SJSA1 (cell line): ENCODE data around the gene CENPB. TPM values are rescaled to one million over a fixed set of nuclear protein-coding genes. Genes with fewer than 3 reads are reported as not detected.

ENCODE experiments used
- DNase-seq, 2 experiments: peaks; one replicate each; pipeline ENCODE4 v3.0.0-alpha.2; 2015 to 2020; ENCODE audit warnings: low spot score in 2 of 2, low read depth in 1 of 2
- H3K27ac ChIP-seq: fragments of 250-450 bp; sonication (Bioruptor Pico); 2 replicates; pipeline ENCODE4 v1.5.1; 2020; ENCODE audit warnings: mild to moderate bottlenecking, moderate library complexity
- H3K27me3 ChIP-seq: fragments of 250-450 bp; sonication (Bioruptor Pico); replicated peaks from 2 replicates; pipeline ENCODE4 v1.5.1; 2020; ENCODE audit warnings: mild to moderate bottlenecking, moderate library complexity
- H3K36me3 ChIP-seq: fragments of 250-450 bp; sonication (Bioruptor Pico); 2 replicates; pipeline ENCODE4 v1.5.1; 2020; ENCODE audit warnings: mild to moderate bottlenecking
- H3K4me1 ChIP-seq: fragments of 250-450 bp; sonication (Bioruptor Pico); replicated peaks from 2 replicates; pipeline ENCODE4 v1.6.1; 2021; ENCODE audit warnings: mild to moderate bottlenecking
- H3K4me3 ChIP-seq: fragments of 250-450 bp; sonication (Bioruptor Pico); 2 replicates; pipeline ENCODE4 v1.5.1; 2020; ENCODE audit warnings: mild to moderate bottlenecking
- H3K9me3 ChIP-seq: fragments of 250-450 bp; sonication (Bioruptor Pico); replicated peaks from 2 replicates; pipeline ENCODE4 v1.5.1; 2020; ENCODE audit warnings: mild to moderate bottlenecking
- total RNA-seq: library from RNA; depleted of rRNA; stranded (reverse); fragments of >200 nt; shearing (Covaris generic); gene quantifications from 2 replicates; pipeline ENCODE4 v1.2.3, GENCODE V29; 2014

CENPB gene
- total RNA-seq, 1 experiment from 2014 or later = 144 TPM

DNA sequence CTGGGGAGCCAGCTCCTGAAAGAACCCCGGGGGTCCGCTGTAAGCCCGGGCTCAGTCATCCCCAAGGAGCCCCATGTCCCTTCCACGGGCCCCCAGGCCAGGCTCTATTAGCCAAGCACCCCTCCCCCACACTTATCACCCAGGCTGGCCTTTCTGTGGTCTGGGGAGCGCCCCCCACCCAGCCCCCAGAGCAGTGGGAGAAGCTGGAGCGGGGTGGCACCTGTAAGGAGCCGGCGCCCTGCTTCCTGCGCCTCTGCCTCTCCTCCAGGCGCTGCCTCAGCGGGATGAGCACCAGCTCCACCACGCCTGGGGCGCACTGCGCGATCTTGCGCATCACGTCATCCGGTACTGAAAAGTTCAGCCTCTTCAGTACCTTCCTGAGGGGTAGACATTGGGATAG, 7.6 kb downstream of the CENPB start:
- peaks cover 14% of the 10 kb centered on the region for H3K4me1 ChIP-seq
- peaks cover 20% of the 10 kb centered on the region for H3K36me3 ChIP-seq
- H3K9me3 ChIP-seq = no peaks in the 10 kb centered on the region; the same call in 1 of the 2 replicates
- no peak for DNase-seq
- no peak overlapping the region for H3K4me3 ChIP-seq
- peaks cover 15% of the 10 kb centered on the region for H3K27me3 ChIP-seq
- no peak overlapping the region for H3K27ac ChIP-seq

GRCh38 chr20:3777716-3778629, 8.6 kb downstream of the CENPB start:
- Histone ChIP-seq H3K27ac (no peak overlapping the region), H3K4me1 (peaks cover 14% of the 10 kb centered on the region), H3K36me3 (peaks cover 11% of the 10 kb centered on the region), H3K4me3 (0 out of 2 replicates have a peak overlapping the region, but pooled peaks have one; percentile 12), H3K27me3 (peaks cover 15% of the 10 kb centered on the region), H3K9me3 (no peaks in the 10 kb centered on the region; the same call in 1 of the 2 replicates)
- DNase-seq = no peak

GRCh38 chr20:3777381-3777715, 9.2 kb downstream of the CENPB start:
- no peak overlapping the region for H3K27ac ChIP-seq

GRCh38 chr20:3775457-3776108, 11.0 kb downstream of the CENPB start:
- H3K4me3 ChIP-seq = no peak overlapping the region
- no peak overlapping the region for H3K27ac ChIP-seq
- H3K36me3 ChIP-seq = no peaks in the 10 kb centered on the region
- peaks cover 9% of the 10 kb centered on the region for H3K4me1 ChIP-seq
- H3K9me3 ChIP-seq = no peaks in the 10 kb centered on the region; the same call in 1 of the 2 replicates
- no peak for DNase-seq
- H3K27me3 ChIP-seq = peaks cover 15% of the 10 kb centered on the region

More at GRCh38 chr20:3777381-3777715, 9.2 kb downstream of the CENPB start:
- no peak for DNase-seq
- Histone ChIP-seq H3K9me3 (no peaks in the 10 kb centered on the region; the same call in 1 of the 2 replicates), H3K4me3 (0 out of 2 replicates have a peak overlapping the region, but pooled peaks have one; percentile 12), H3K27me3 (peaks cover 15% of the 10 kb centered on the region), H3K36me3 (peaks cover 6% of the 10 kb centered on the region), H3K4me1 (peaks cover 14% of the 10 kb centered on the region)

GRCh38 chr20:3771552-3772058, 14.9 kb downstream of the CENPB start:
- Histone ChIP-seq H3K9me3 (no peaks in the 10 kb centered on the region; the same call in 1 of the 2 replicates), H3K27ac (no peak overlapping the region), H3K4me1 (peaks cover 30% of the 10 kb centered on the region), H3K4me3 (no peak overlapping the region), H3K27me3 (no peaks in the 10 kb centered on the region), H3K36me3 (no peaks in the 10 kb centered on the region)
- DNase-seq = no peak

- DNase-seq = peak; percentile 78 to 88
- no peaks in the 10 kb centered on the region for H3K9me3 ChIP-seq
- peaks cover 31% of the 10 kb centered on the region for H3K4me1 ChIP-seq
- no peaks in the 10 kb centered on the region for H3K36me3 ChIP-seq
- peak overlapping the region; percentile 49 for H3K4me3 ChIP-seq
- H3K27ac ChIP-seq = peak overlapping the region; percentile 69
- H3K27me3 ChIP-seq = no peaks in the 10 kb centered on the region
Measured at GRCh38 chr20:3768342-3769130, 18.0 kb downstream of the CENPB start.

GRCh38 chr20:3767427-3768341, 18.9 kb downstream of the CENPB start, which contains the start of gene ADISSP:
TSS of gene ADISSP (minus strand) at chr20:3767753. CDS start at chr20:3760100, 7,653 bp downstream.
- Histone ChIP-seq H3K27me3 (no peaks in the 10 kb centered on the region), H3K4me3 (peak within 1 kb of the TSS; percentile 49), H3K9me3 (no peaks in the 10 kb centered on the region), H3K36me3 (no peaks in the 10 kb centered on the region), H3K4me1 (peaks cover 31% of the 10 kb centered on the region), H3K27ac (peak within 1 kb of the TSS; percentile 69)
- peak; percentile 98 to 99 for DNase-seq

GRCh38 chr20:3767110-3767426, 19.5 kb downstream of the CENPB start:
- Histone ChIP-seq H3K4me1 (peaks cover 31% of the 10 kb centered on the region), H3K36me3 (no peaks in the 10 kb centered on the region), H3K27me3 (no peaks in the 10 kb centered on the region), H3K9me3 (no peaks in the 10 kb centered on the region), H3K27ac (no peak overlapping the region), H3K4me3 (peak overlapping the region; percentile 49)
- DNase-seq = no peak

- H3K4me1 ChIP-seq = peaks cover 31% of the 10 kb centered on the region
- H3K27ac ChIP-seq = no peak overlapping the region
- no peaks in the 10 kb centered on the region for H3K9me3 ChIP-seq
- no peak for DNase-seq
- H3K4me3 ChIP-seq = peak overlapping the region; percentile 49
- no peaks in the 10 kb centered on the region for H3K27me3 ChIP-seq
- no peaks in the 10 kb centered on the region for H3K36me3 ChIP-seq
Measured at GRCh38 chr20:3766422-3767109, 20.0 kb downstream of the CENPB start.

GRCh38 chr20:3765171-3765882, 21.2 kb downstream of the CENPB start:
- Histone ChIP-seq H3K9me3 (no peaks in the 10 kb centered on the region), H3K27ac (no peak overlapping the region), H3K4me3 (no peak overlapping the region), H3K36me3 (no peaks in the 10 kb centered on the region), H3K4me1 (peaks cover 31% of the 10 kb centered on the region), H3K27me3 (no peaks in the 10 kb centered on the region)
- no peak for DNase-seq

DNA sequence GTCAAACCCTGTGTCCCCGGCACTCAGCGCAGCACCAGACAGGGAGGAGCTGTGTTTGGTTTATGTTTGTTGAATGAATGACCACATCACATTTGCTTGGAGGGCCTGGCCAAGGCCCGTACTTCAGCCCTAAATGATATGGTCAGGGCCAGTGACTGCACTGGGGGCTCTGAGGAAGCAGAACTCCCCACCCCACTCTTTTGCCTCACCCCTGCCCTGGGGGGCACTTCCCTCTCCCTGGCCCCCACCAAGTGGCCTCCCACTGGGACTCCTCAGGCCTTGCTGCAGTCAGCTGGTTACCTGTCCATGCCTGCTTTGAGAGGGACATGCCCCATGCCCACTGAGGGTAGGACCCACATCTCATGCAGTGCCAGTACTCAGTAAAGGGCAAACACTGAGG, 21.9 kb downstream of the CENPB start:
- no peaks in the 10 kb centered on the region for H3K36me3 ChIP-seq
- peaks cover 27% of the 10 kb centered on the region for H3K4me1 ChIP-seq
- H3K4me3 ChIP-seq = no peak overlapping the region
- no peak for DNase-seq
- H3K27me3 ChIP-seq = no peaks in the 10 kb centered on the region
- H3K27ac ChIP-seq = no peak overlapping the region
- no peaks in the 10 kb centered on the region for H3K9me3 ChIP-seq
